Uterus (tissue), 2 donors: ENCODE data around the gene ACKR3.

Experiments used
- CTCF ChIP-seq, 4 experiments: fragments of 200-600 bp in 2 of 4; fragments of 450-650 bp in 2 of 4; sonication (generic) in 2 of 4; IDR thresholded peaks; one replicate each; pipeline ENCODE4 v1.5.1; 2016 to 2019; ENCODE audit warnings: antibody characterized with exemption in 4 of 4, mild to moderate bottlenecking in 2 of 4, moderate library complexity in 1 of 4
- POLR2A ChIP-seq, 2 donors: fragments of 450-650 bp; IDR thresholded peaks; one replicate each; pipeline ENCODE4 v1.6.1; 2016; ENCODE audit warnings: antibody characterized with exemption in 2 of 2, mild to moderate bottlenecking in 1 of 2, moderate library complexity in 1 of 2

- TF ChIP-seq CTCF (IDR thresholded peaks at IDR 0.05) = no peak
- no peak for TF ChIP-seq POLR2A (IDR thresholded peaks at IDR 0.05)
Observed at GRCh38 chr2:236616031-236616430, 46.4 kb downstream of the ACKR3 start.
